GDM1 (cell line): Measurements from ENCODE around the gene HDAC8.
"Not testable (repeated sequence)": the region's sequence is repeated elsewhere in the genome, so short reads cannot be mapped to it uniquely, and the experiment has no call there.

Source experiments
- DNase-seq: peaks from one replicate; lab custom pipeline; 2025; lab: John Stamatoyannopoulos, UW

The HDAC8 gene

DNA sequence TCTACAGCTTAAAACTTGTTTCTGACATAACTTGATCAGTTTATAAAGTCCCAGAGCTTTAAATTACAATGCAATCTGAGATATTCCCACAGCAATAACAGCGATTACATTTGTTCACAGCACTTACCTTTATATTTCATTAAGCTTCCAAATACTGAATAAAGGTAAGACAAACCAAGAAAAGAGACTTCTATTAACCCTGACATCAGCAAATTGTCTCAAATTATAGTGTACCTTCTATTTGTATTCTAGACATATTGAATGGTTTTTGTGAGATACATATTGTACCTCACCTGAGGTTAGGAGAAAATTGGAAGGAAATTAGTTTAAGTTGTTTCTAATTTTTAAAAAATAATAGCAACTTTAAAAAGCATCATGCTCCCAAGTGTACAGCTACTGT lies 111.9 kb downstream of the HDAC8 start:
- no peak for DNase-seq

DNA sequence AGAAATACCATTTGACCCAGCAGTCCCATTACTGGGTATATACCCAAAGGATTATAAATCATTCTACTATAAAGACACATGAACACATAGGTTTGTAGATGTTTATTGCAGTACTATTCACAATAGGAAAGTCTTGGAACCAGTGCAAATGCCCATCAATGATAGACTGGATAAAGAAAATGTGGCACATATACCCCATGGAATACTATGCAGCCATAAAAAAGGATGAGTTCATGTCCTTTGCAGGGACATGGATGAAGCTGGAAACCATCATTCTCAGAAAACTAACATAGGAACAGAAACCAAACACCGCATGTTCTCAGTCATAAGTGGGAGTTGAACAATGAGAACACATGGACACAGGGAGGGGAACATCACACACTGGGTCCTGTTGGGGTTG lies 123.6 kb downstream of the HDAC8 start:
- DNase-seq, result not testable (repeated sequence)

DNA sequence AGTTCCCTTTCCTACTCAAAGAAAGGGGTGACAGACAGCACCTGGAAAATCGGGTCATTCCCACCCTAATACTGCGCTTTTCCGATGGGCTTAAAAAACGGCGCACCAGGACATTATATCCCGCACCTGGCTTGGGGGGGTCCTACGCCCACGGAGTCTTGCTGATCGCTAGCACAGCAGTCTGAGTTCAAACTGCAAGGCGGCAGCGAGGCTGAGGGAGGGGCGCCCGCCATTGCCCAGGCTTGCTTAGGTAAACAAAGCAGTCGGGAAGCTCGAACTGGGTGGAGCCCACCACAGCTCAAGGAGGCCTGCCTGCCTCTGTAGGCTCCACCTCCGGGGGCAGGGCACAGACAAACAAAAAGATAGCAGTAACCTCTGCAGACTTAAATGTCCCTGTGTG lies 131.9 kb downstream of the HDAC8 start:
- DNase-seq, result not testable (repeated sequence)

DNA sequence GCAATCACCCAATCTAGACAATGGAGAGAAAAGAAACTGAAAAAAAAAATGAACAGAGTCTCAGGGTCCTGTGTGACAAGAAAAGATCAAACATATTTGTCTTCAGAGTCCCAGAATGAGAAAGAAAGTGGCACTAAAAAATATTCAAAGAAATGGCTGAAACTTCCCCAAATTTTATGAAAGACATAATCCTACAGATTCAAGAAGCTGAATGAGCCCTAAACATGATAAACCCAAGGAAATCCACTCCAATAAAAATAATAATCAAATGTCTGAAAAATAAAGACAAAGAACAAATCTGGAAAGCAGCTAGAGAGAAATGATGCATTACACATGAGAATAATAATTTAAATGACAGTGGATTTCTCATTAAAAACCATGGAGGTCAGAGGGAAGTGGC lies 136.6 kb downstream of the HDAC8 start:
- no peak for DNase-seq

DNA sequence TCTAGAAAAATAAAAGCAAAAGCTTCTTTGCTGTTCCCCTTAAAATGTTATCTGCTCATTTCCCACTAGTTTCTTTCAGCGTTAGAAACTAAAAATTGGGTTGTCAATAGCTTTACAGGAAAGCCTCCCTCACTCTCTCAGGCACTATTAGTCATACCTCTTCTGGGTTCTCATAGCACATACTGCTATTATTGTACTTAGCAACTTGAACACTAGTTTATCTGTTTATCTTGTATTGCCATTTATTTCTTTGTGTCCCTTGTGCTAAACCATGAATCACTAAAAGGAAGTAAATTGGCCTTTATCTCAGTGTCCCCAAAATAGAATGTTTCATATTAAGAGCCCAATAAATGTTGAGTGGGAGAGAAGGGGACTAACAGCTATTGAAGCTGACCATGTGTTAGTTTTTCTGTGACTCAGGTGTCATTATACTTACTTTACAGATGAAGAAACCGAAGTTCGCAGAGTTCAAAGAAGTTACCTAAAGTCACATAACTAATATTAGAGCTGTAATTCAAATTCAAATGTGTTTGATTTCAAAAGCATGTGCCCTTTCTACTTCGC lies 142.2 kb downstream of the HDAC8 start:
- DNase-seq, result no peak

DNA sequence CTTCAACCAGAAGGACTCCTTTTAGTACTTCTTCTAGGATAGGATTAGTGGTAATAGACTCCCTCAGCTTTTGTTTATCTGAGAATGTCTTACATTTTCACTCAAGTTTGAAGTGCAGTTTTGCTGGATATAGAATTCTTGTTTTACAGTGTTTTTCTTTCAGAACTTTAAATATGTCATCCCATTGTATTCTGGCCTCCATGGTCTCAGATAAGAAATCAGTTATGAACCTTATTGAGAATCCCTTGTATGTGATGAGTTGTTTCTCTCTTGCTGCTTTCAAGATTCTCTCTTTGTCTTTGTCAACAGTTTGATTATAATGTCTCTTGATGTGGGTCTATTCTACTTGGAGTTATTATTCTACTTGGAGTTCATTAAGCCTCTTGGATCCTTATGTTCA lies 150.8 kb downstream of the HDAC8 start:
- DNase-seq, result no peak

DNA sequence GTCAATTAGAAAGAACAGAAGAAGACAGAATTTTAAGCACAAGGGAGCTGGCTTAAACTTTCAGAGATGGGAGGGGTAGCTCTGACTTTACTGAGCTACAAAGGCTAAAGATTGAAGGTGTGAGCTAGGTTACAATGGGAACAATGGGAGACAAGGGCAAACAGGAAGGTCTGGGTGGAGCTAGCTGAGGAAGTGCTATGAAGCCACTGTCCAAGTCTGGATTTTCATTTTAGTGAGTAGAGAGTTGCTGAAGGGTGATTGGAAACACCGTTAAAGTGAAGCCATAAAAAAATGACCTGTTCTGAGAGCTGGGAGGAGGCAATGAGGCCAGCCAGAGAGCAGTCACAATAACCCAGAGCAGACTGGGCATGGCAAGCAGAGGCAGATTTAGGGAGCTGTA lies 162.7 kb downstream of the HDAC8 start:
- no peak for DNase-seq

DNA sequence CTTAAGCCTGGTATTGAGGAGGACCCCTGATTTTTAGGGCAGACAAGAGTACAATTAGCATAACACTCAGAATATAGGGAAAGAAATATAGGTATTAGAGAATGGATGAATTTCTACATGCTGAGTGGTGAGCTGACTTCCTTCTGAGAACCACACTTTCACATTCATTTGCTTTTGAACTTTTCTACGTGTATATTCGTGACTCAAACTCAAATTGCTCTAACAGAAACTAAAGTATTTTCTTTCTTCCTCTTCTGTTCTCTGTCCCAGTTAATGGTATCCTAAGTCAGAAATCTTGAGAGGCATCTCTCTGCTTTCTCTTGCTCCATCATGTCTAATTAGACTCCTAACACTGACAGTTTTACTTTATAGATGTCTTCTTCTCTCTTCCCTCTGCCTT lies 163.8 kb downstream of the HDAC8 start:
- DNase-seq, result no peak

DNA sequence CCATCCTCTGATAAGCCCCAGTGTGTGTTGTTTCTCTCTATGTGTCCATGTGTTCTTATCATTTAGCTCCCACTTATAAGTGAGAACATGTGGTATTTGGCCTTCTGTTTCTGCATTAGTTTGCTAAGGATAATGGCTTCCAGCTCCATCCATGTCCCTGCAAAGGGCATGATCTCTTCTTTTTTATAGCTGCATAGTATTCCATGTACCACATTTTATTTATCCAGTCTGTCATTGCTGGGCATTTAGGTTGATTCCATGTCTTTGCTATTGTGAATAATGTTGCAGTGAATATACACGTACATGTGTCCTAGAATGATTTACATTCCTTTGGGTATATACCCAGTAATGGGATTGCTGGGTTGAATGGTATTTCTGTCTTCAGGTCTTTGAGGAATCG lies 167.5 kb downstream of the HDAC8 start:
- not testable (repeated sequence) for DNase-seq

DNA sequence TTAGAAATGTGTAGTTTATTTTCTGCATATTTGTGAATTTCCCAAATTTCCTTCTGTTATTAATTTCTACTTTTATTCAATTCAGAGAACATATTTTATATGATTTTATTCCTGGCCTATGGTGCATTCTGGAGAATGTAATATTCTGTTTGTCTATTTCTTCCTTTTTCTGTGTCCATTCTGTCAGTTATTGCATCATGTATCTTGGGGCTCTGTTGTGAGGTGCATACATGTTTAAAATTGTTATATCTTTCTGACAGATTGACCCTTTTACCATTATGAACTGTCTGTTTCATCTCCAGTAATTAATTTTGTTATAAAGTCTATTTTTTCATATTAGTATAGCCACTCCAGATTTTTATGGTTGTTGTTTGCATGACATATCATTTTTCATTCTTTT lies 170.0 kb downstream of the HDAC8 start:
- DNase-seq, result no peak

DNA sequence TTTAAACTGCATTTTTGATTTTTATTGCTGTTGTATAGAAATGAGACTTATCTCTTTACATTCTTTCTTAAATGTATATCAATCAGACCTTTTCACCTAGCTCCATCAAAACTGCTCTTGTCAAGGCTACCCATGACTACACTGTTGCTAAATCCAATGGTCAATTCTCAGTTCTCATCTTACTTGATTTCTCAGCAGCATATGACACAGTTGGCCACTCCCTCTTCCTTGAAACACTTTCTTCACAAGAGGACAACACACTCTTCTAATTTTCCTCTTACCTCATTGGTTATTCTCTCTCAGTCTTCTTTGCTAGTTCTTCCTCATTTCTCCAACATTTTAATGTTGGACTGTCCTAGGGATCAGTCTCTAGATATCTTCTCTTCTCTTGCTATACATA lies 172.8 kb downstream of the HDAC8 start:
- no peak for DNase-seq

DNA sequence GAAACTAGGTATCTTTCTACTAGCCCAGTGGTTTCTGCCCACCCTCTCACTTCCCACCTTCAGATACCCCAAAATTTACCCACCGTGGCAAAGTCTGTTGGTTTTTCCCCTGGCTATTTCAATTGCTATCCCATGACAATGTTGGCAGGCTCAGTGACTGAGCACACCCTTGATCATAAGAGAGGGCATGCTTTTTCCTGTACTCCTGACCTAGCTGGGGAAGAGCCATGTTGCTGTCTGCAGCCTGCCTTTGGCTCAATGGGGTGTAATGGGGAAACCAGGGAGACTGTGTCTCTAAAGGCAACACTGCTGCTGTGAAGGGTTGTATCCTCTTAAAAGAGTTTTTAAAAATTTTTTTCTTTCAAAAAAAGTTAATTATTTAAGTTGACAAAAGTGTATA lies 176.5 kb downstream of the HDAC8 start:
- no peak for DNase-seq

DNA sequence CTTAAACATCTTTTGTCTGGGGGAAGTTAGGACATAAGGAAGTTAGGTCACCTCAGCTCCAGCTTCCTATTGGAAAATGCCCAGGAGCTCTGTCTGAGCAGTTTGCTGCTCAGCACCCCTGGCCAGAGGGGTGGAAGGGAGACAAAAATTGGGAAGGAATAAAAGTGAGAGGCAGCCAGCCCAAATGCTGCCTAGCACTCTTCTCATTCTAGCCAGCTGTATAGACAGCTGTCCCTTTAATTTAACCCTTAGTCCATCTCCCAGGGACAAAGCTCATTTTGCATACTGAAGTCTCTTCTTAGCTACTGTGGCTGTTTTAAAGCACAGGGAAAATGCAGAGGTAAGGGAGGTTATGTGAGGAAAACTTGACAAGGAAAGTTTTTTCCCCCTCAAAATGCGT lies 177.4 kb downstream of the HDAC8 start:
- no peak for DNase-seq

DNA sequence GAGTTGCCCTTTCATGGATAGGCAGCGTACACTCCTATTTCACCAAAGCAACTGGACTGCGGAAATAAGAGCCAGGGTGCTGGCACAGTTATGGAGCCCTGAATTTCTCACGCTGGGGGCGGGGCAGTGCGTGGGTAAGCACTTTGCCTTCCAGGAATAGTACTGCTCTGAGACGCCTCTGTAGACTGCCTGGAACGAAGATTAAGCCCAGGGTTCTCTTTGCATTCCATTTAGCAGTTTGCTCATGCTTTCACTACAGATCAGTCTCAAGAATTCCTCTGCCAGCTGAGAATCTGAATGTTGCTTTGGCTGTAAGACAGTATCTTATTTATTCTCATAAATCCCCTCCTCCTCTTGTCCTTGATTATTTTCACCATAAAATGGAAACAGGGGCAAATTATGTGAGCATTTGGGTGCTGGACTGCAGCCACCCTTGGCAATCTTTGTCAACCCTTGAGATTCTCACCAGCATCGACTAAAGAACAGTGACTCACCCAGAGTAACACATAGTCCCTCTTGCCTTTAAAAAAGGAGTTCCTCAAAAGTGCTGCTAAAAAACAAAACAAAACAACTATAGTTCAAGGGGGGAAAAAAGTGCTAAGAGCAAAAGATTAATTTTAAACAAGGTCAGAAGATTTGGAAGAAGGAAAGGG lies 178.0 kb downstream of the HDAC8 start:
- no peak for DNase-seq

DNA sequence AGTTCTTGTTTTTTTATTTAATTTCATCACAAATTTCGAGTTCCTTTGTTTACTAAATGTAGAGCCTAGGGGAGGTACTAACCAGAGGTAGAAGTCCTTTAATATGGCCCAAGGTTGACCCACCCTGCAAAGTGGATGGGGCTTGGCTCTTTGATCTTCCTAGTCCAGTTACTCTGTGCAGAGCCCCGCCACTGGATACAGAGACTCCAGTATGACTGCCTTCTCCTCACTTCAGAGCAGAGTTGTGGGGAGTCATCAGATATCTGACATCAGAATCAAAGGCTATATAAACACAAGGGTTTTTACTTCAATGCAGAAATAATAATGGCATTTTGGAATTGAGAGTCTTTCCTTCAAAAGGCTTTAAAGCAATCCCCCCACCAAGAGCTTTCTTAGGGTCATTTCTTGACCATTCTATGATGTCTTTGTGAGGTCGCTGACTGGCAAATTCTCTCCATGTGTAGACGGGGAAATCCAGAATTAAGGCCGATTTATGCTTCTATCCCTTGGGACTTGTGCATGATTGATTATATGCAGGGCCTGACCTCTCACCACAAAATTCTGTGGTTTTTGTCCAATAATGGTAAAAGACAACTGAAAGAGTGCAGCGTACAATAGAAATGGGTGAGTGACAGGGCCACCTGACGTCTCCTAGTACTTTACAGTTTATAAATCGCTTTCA lies 178.7 kb downstream of the HDAC8 start:
- no peak for DNase-seq

DNA sequence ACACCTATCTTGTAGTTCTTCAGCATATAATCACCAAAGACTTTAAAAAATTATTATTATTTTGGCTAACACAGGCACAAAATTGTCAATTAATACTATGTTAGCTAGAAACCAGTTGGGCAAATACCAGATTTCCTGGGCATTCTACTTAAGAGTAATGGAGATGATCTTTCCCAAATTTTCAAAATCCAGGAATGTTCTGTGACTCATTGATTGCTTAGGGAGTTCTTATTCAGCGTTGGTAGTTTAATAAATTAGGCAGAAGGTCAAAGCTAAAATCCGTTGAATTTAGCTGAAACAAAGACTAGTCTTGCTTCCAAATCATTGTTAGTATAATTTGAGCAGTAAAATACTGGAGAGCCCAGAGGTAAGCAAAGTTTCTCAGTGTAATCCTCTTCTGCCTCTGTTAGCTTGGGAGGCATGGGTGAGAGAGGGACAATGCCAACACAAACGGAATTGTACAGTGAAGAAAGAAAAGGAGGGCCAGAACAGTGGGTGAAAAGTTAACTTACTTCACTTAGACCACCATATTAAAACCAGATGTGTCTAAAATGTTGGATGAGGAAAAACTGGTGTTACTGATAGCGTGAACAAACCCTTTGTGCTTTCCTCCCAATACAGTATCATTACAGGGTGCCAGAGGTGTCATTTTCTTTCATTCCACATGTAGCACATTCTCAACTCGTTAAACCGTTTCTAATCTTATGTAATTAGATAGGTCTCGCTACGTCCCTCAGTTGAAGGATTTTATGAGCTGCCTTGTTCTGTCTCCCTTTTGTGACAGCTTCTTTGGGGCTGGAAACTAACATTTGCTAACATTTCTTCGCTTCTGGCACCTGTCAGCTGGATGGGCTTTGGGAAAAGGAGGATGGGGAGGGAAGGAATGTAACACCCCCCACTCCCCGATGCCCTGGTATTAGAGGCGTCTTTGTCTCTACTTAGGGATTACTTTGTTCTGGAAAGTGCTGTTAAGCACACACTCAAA lies 179.5 kb downstream of the HDAC8 start:
- no peak for DNase-seq

DNA sequence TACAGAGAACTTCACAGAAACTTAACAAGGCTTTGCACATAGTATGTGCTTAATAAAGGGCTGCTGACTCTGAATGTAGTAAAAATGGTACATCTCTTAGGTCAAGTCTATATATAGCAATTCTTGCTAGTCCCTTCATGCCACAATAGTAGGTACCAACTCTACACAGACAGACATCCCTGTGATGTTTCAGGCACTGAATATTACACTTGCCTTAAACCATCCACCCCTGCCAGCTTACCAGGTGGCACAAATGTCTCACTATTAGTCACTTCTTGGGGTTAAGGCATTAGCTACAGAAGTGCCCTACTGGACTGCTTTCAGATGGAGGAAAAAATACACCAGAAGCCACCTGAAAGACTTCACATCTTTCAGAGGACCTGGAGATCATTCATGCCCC lies 180.6 kb downstream of the HDAC8 start:
- no peak for DNase-seq

DNA sequence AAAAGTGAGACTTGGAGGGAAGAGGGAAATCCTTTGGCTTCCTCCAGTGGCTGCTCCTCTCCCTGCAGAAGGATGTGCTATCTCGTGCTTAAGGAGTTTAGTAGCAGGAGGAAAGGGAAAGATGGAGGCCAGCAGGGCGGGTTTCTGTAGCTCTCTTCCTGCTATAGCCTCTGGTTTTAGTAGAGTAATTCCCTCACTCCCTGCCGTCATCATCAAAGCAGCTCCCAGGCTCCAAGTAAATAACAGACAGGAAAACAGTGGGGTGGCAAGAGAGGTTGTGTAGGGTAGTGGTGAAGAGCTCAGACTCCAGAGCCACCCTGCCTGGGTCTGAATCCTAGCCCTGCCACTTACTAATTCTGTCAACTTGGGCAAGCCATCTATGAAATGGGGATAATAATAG lies 185.4 kb downstream of the HDAC8 start:
- no peak for DNase-seq

DNA sequence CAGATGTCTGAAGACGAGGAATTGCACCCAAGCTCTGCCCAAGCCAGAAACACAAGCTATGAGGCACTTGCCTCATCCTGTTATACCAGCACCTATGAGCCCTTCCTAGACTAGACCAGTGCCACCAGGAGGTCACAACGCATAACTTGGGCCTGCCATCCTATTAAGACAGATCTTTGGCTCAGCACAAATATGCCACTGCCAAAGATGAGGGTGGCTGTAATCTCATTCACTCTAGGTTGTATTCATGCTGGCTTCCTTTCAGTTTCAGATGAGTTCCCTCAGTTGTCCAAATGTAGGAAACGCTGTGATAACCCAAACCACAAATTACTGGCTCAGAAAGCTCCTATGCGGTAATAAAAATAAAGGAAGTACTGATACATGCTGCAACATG lies 190.4 kb downstream of the HDAC8 start:
- no peak for DNase-seq

DNA sequence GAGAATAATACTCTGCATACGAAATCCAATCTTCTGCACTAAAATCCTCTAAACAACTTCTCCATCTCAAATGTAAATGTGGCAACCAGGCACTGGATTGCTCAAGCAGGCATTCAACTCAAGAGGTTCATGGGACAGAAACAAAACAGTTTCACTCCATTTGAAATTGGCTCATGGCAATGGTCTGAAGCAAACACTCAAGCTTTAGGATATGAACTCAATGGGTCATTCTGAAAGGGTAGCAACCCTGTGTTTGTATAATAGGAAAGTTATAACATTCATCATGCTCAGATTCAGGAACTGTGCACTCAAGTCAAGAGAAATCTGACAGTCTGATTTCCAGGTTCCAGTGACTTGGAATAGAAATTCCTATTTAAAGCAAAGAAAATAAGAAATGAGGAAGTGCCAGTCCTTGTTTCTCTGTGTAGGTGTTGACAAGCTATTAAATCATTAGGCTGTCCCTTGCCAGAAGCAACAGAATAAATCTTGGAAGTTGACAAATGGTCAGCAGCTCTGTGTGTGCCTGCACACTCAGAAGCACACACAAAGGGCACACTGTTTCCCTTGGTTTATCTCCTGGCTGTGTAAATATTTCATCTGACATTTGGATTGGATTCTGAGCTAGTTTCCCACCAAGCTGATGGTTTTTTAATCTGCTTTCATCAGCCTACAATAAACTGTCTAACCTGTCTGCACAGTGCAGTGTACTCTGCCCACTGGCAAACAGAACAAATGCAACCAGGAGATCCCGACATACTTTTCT lies 191.0 kb downstream of the HDAC8 start:
- no peak for DNase-seq

DNA sequence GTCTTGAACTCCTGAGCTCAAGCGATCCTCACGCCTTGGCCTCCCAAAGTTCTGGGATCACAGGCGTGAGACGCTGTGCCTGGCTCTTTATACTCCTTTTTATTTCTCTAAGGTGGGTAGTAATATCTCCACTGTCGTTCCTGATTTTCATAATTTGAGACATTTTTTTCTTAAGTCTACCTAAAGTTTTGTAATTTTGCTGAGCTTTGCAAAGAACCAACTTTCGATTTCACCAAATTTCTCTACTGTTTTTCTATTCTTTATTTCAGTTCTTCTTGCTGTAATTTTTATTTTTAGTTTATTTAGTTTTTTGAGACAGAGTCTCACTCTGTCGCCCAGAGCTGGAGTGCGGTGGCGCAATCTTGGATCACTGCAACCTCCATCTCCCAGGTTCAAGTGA lies 196.5 kb downstream of the HDAC8 start:
- DNase-seq, result no peak

DNA sequence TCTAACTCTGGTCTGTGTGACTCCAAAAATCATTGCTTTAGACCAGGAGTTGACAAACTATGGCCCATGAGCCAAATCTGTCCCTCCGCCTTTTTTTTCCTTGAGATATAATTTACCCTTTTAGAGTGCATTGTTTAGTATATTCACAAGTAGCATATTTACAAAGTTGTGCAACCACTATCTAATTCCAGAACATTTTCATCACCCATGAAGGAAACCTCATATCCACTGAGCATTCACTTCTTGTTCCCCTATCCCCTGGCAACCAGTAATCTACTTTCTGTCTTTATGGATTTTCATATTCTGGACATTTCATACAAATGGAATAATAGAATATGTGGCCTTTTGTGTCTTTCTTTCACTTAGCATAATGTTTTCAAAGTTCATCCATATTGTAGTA lies 199.5 kb downstream of the HDAC8 start:
- no peak for DNase-seq
